ENCODE data around the gene HINT3.
A peak's percentile ranks its signal among the peaks of the same experiment; 100 is the strongest.
"Not testable (repeated sequence)": the region's sequence is repeated elsewhere in the genome, so short reads cannot be mapped to it uniquely, and the experiment has no call there.

HINT3 gene

GRCh38 chr6:125956506-125957390 is at the start of gene HINT3:
HINT3 (plus strand) TSS chr6:125956770; CDS start chr6:125956978, 208 bp downstream.
- Histone ChIP-seq H3K27me3 (ENCODE audit: control insufficient read depth in 1 of 2, insufficient read depth in 2 of 2, low read length in 2 of 2) (peaks cover 0 to 4% of the 10 kb centered on the region in 2 donors), H3K9ac (ENCODE audit: low read length in 2 of 2) (peak within 1 kb of the TSS; percentile 90 to 95), H3K4me1 (ENCODE audit: control insufficient read depth, insufficient read depth, low read length) (peaks cover 15% of the 10 kb centered on the region), H3K36me3 (ENCODE audit: control insufficient read depth in 2 of 2, insufficient read depth in 2 of 2, low read length in 2 of 2) (peaks cover 0 to 2% of the 10 kb centered on the region in 2 donors), H3K9me3 (ENCODE audit: control insufficient read depth in 2 of 2, low read length in 2 of 2) (no peaks in the 10 kb centered on the region), H3K4me3 (ENCODE audit: low read length in 2 of 2) (peak within 1 kb of the TSS; percentile 84 to 96), H3K27ac (ENCODE audit: low read length) (peak within 1 kb of the TSS; percentile 81)

GRCh38 chr6:125910527-125910926 is 46.0 kb upstream of the HINT3 start:
- Histone ChIP-seq H3K4me1 (ENCODE audit: control insufficient read depth, insufficient read depth, low read length) (no peaks in the 10 kb centered on the region), H3K9me3 (ENCODE audit: control insufficient read depth in 2 of 2, low read length in 2 of 2) (no peaks in the 10 kb centered on the region), H3K9ac (ENCODE audit: low read length in 2 of 2) (no peak overlapping the region), H3K27ac (ENCODE audit: low read length) (no peak overlapping the region), H3K36me3 (ENCODE audit: control insufficient read depth in 2 of 2, insufficient read depth in 2 of 2, low read length in 2 of 2) (peaks cover 4 to 7% of the 10 kb centered on the region in 2 donors), H3K27me3 (ENCODE audit: control insufficient read depth in 1 of 2, insufficient read depth in 2 of 2, low read length in 2 of 2) (no peaks in the 10 kb centered on the region), H3K4me3 (ENCODE audit: low read length in 2 of 2) (no peak overlapping the region)

GRCh38 chr6:125911051-125911451 is 45.5 kb upstream of the HINT3 start:
- not testable (repeated sequence) for H3K27ac ChIP-seq (ENCODE audit: low read length)

GRCh38 chr6:125912430-125912829 is 44.1 kb upstream of the HINT3 start:
- not testable (repeated sequence) for H3K9me3 ChIP-seq (ENCODE audit: control insufficient read depth in 2 of 2, low read length in 2 of 2); H3K4me1 ChIP-seq (ENCODE audit: control insufficient read depth, insufficient read depth, low read length); H3K27ac ChIP-seq (ENCODE audit: low read length); H3K4me3 ChIP-seq (ENCODE audit: low read length in 2 of 2); H3K27me3 ChIP-seq (ENCODE audit: control insufficient read depth in 1 of 2, insufficient read depth in 2 of 2, low read length in 2 of 2); H3K9ac ChIP-seq (ENCODE audit: low read length in 2 of 2)
- peaks cover 9 to 15% of the 10 kb centered on the region in 2 donors for H3K36me3 ChIP-seq (ENCODE audit: control insufficient read depth in 2 of 2, insufficient read depth in 2 of 2, low read length in 2 of 2)

More at GRCh38 chr6:125911051-125911451, 45.5 kb upstream of the HINT3 start:
- not testable (repeated sequence) for H3K27me3 ChIP-seq (ENCODE audit: control insufficient read depth in 1 of 2, insufficient read depth in 2 of 2, low read length in 2 of 2); H3K4me3 ChIP-seq (ENCODE audit: low read length in 2 of 2); H3K9ac ChIP-seq (ENCODE audit: low read length in 2 of 2); H3K9me3 ChIP-seq (ENCODE audit: control insufficient read depth in 2 of 2, low read length in 2 of 2); H3K4me1 ChIP-seq (ENCODE audit: control insufficient read depth, insufficient read depth, low read length); H3K36me3 ChIP-seq (ENCODE audit: control insufficient read depth in 2 of 2, insufficient read depth in 2 of 2, low read length in 2 of 2)

- Histone ChIP-seq H3K27ac (ENCODE audit: low read length) (no peak overlapping the region), H3K36me3 (ENCODE audit: control insufficient read depth in 2 of 2, insufficient read depth in 2 of 2, low read length in 2 of 2) (peaks cover 9 to 12% of the 10 kb centered on the region in 2 donors), H3K27me3 (ENCODE audit: control insufficient read depth in 1 of 2, insufficient read depth in 2 of 2, low read length in 2 of 2) (no peaks in the 10 kb centered on the region), H3K9me3 (ENCODE audit: control insufficient read depth in 2 of 2, low read length in 2 of 2) (no peaks in the 10 kb centered on the region), H3K4me1 (ENCODE audit: control insufficient read depth, insufficient read depth, low read length) (no peaks in the 10 kb centered on the region), H3K9ac (ENCODE audit: low read length in 2 of 2) (no peak overlapping the region), H3K4me3 (ENCODE audit: low read length in 2 of 2) (no peak overlapping the region)
Observed at GRCh38 chr6:125913145-125913544, 43.4 kb upstream of the HINT3 start.

- Histone ChIP-seq H3K4me1 (ENCODE audit: control insufficient read depth, insufficient read depth, low read length) (no peaks in the 10 kb centered on the region), H3K27me3 (ENCODE audit: control insufficient read depth in 1 of 2, insufficient read depth in 2 of 2, low read length in 2 of 2) (no peaks in the 10 kb centered on the region), H3K4me3 (ENCODE audit: low read length in 2 of 2) (no peak overlapping the region), H3K36me3 (ENCODE audit: control insufficient read depth in 2 of 2, insufficient read depth in 2 of 2, low read length in 2 of 2) (peaks cover 7 to 12% of the 10 kb centered on the region in 2 donors), H3K27ac (ENCODE audit: low read length) (no peak overlapping the region), H3K9me3 (ENCODE audit: control insufficient read depth in 2 of 2, low read length in 2 of 2) (no peaks in the 10 kb centered on the region), H3K9ac (ENCODE audit: low read length in 2 of 2) (no peak overlapping the region)
Observed at GRCh38 chr6:125913864-125914351, 42.7 kb upstream of the HINT3 start.

- H3K4me1 ChIP-seq (ENCODE audit: control insufficient read depth, insufficient read depth, low read length): no peaks in the 10 kb centered on the region
- H3K36me3 ChIP-seq (ENCODE audit: control insufficient read depth in 2 of 2, insufficient read depth in 2 of 2, low read length in 2 of 2): peaks cover 16 to 28% of the 10 kb centered on the region in 2 donors
- H3K9me3 ChIP-seq (ENCODE audit: control insufficient read depth in 2 of 2, low read length in 2 of 2): no peaks in the 10 kb centered on the region
- H3K4me3 ChIP-seq (ENCODE audit: low read length in 2 of 2): no peak overlapping the region
- no peaks in the 10 kb centered on the region for H3K27me3 ChIP-seq (ENCODE audit: control insufficient read depth in 1 of 2, insufficient read depth in 2 of 2, low read length in 2 of 2)
- H3K27ac ChIP-seq (ENCODE audit: low read length): peak overlapping the region; percentile 50
- no peak overlapping the region for H3K9ac ChIP-seq (ENCODE audit: low read length in 2 of 2)
Observed at GRCh38 chr6:125918230-125918629, 38.3 kb upstream of the HINT3 start.

- peaks cover 19 to 31% of the 10 kb centered on the region in 2 donors for H3K36me3 ChIP-seq (ENCODE audit: control insufficient read depth in 2 of 2, insufficient read depth in 2 of 2, low read length in 2 of 2)
- no peaks in the 10 kb centered on the region for H3K9me3 ChIP-seq (ENCODE audit: control insufficient read depth in 2 of 2, low read length in 2 of 2)
- peak overlapping the region in 1 of 2 donors; percentile 10 for H3K4me3 ChIP-seq (ENCODE audit: low read length in 2 of 2)
- H3K27me3 ChIP-seq (ENCODE audit: control insufficient read depth in 1 of 2, insufficient read depth in 2 of 2, low read length in 2 of 2): no peaks in the 10 kb centered on the region
- peak overlapping the region; percentile 50 for H3K27ac ChIP-seq (ENCODE audit: low read length)
- no peaks in the 10 kb centered on the region for H3K4me1 ChIP-seq (ENCODE audit: control insufficient read depth, insufficient read depth, low read length)
- peak overlapping the region; percentile 7 to 46 for H3K9ac ChIP-seq (ENCODE audit: low read length in 2 of 2)
Observed at GRCh38 chr6:125918681-125919566, 37.6 kb upstream of the HINT3 start.

- Histone ChIP-seq H3K36me3 (ENCODE audit: control insufficient read depth in 2 of 2, insufficient read depth in 2 of 2, low read length in 2 of 2) (peaks cover 21 to 35% of the 10 kb centered on the region in 2 donors), H3K27ac (ENCODE audit: low read length) (no peak overlapping the region), H3K4me1 (ENCODE audit: control insufficient read depth, insufficient read depth, low read length) (no peaks in the 10 kb centered on the region), H3K27me3 (ENCODE audit: control insufficient read depth in 1 of 2, insufficient read depth in 2 of 2, low read length in 2 of 2) (no peaks in the 10 kb centered on the region), H3K4me3 (ENCODE audit: low read length in 2 of 2) (no peak overlapping the region), H3K9ac (ENCODE audit: low read length in 2 of 2) (peak overlapping the region in 1 of 2 donors; percentile 46), H3K9me3 (ENCODE audit: control insufficient read depth in 2 of 2, low read length in 2 of 2) (no peaks in the 10 kb centered on the region)
Observed at GRCh38 chr6:125919618-125920017, 37.0 kb upstream of the HINT3 start.

GRCh38 chr6:125922322-125922860 is 34.2 kb upstream of the HINT3 start:
- peaks cover 21 to 29% of the 10 kb centered on the region in 2 donors for H3K36me3 ChIP-seq (ENCODE audit: control insufficient read depth in 2 of 2, insufficient read depth in 2 of 2, low read length in 2 of 2)

More at GRCh38 chr6:125922322-125922860, 34.2 kb upstream of the HINT3 start:
- Histone ChIP-seq H3K27me3 (ENCODE audit: control insufficient read depth in 1 of 2, insufficient read depth in 2 of 2, low read length in 2 of 2) (no peaks in the 10 kb centered on the region), H3K4me1 (ENCODE audit: control insufficient read depth, insufficient read depth, low read length) (no peaks in the 10 kb centered on the region), H3K9me3 (ENCODE audit: control insufficient read depth in 2 of 2, low read length in 2 of 2) (no peaks in the 10 kb centered on the region), H3K4me3 (ENCODE audit: low read length in 2 of 2) (no peak overlapping the region), H3K9ac (ENCODE audit: low read length in 2 of 2) (no peak overlapping the region), H3K27ac (ENCODE audit: low read length) (no peak overlapping the region)
